Measurements from ENCODE around the gene BYSL. TPM values are rescaled to one million over a fixed set of nuclear protein-coding genes. Genes with fewer than 3 reads are reported as not detected.

Gene BYSL
- total and polyA plus RNA-seq, 2 donors (not counting 3 experiments of a cell fraction or from before 2014, with no cell fraction given) = 33.1 to 41.8 TPM

DNA sequence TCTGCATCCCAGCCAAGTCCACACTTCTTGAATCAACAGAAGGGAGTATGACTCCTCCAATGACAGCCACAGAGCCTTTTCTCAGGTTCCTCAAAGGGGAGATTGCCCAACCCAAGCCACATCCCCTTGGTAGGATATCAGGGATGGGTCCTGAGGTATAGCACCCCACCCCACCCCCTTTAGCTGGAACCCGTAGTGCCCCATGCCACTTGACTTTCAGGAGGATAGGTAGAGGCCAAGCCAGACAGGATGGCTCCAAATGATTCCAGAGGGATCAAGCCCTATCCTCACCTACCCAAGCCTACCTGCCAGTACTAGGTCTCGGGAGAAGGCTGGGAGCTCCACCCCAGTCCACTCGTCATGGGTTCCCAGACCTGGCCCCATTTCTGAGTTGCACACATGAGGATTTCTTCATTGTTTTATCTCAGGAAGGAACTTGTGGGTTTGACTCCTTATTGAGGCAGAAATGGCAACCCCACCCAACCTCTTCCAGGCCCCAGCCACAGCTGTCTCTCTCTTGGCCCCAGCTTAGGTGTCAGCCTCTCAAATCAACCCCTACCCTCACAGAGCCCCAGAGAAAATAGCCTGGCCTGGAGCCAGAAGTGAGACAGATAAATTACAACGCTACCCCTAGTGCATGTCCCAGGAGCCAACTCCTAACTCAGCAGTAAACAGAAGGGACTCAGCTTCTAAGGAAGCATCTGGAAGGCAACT, 16.7 kb downstream of the BYSL start:
- Histone ChIP-seq H4K20me1 (replicated peaks; ENCODE audit: control insufficient read depth, extremely low read depth, insufficient read depth, low read length) (no peaks in the 10 kb centered on the region), H3K27ac (ENCODE audit: insufficient read depth, low read depth, low read length) (no peak overlapping the region), H3K36me3 (ENCODE audit: control insufficient read depth in 2 of 2, extremely low read depth in 1 of 2, insufficient read depth in 2 of 2, low read length in 2 of 2) (peaks cover 17 to 32% of the 10 kb centered on the region in 2 experiments), H3K79me2 (ENCODE audit: control insufficient read depth, insufficient read depth, low read length) (peaks cover 47% of the 10 kb centered on the region), H3K9me3 (replicated peaks; ENCODE audit: control insufficient read depth, insufficient read depth, low read length) (no peaks in the 10 kb centered on the region), H3K4me2 (ENCODE audit: insufficient read depth, low read length) (no peak overlapping the region), H3K9ac (replicated peaks; ENCODE audit: extremely low read depth, insufficient read depth, low read length) (no peak overlapping the region), H3K27me3 (ENCODE audit: control insufficient read depth in 2 of 2, insufficient read depth in 2 of 2, low read length in 2 of 2) (no peaks in the 10 kb centered on the region), H3K4me3 (replicated peaks in 1 of 3; ENCODE audit: insufficient read depth in 1 of 3, low read depth in 1 of 3, low read length in 3 of 3) (no peak overlapping the region), H2AFZ (ENCODE audit: low read depth, low read length) (no peak overlapping the region), H3K4me1 (ENCODE audit: control insufficient read depth, extremely low read depth, insufficient read depth, low read length) (peaks cover 34% of the 10 kb centered on the region), H3K9me1 (replicated peaks; ENCODE audit: control insufficient read depth, extremely low read depth, insufficient read depth, low read length) (no peaks in the 10 kb centered on the region)
- TF ChIP-seq FOS (IDR thresholded peaks at IDR 0.05; ENCODE audit: borderline replicate concordance, insufficient read depth, low read length) (no peak), EZH2 (IDR thresholded peaks at IDR 0.05; ENCODE audit: borderline replicate concordance, low read depth, low read length, severe bottlenecking) (no peak), JUN (IDR thresholded peaks at IDR 0.05; ENCODE audit: borderline replicate concordance, insufficient read depth, insufficient read length, low read depth) (no peak), GATA2 (IDR thresholded peaks at IDR 0.05; ENCODE audit: insufficient read depth, insufficient read length, low read depth, low read length) (no peak), POLR2A (IDR thresholded peaks at IDR 0.05; ENCODE audit: low read depth, low read length) (peak; percentile 12), POLR2AphosphoS5 (IDR thresholded peaks at IDR 0.05; ENCODE audit: insufficient read depth, low read depth, low read length) (no peak), MYC (IDR thresholded peaks at IDR 0.05; ENCODE audit: low read depth, low read length) (no peak)
- TF ChIP-seq, protein P1, sequence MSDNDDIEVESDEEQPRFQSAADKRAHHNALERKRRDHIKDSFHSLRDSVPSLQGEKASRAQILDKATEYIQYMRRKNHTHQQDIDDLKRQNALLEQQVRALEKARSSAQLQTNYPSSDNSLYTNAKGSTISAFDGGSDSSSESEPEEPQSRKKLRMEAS (IDR thresholded peaks at IDR 0.05; ENCODE audit: insufficient read depth, insufficient read length) = no peak
- TF ChIP-seq, protein P2, sequence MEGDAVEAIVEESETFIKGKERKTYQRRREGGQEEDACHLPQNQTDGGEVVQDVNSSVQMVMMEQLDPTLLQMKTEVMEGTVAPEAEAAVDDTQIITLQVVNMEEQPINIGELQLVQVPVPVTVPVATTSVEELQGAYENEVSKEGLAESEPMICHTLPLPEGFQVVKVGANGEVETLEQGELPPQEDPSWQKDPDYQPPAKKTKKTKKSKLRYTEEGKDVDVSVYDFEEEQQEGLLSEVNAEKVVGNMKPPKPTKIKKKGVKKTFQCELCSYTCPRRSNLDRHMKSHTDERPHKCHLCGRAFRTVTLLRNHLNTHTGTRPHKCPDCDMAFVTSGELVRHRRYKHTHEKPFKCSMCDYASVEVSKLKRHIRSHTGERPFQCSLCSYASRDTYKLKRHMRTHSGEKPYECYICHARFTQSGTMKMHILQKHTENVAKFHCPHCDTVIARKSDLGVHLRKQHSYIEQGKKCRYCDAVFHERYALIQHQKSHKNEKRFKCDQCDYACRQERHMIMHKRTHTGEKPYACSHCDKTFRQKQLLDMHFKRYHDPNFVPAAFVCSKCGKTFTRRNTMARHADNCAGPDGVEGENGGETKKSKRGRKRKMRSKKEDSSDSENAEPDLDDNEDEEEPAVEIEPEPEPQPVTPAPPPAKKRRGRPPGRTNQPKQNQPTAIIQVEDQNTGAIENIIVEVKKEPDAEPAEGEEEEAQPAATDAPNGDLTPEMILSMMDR (IDR thresholded peaks at IDR 0.05; ENCODE audit: extremely low read depth in 1 of 2, insufficient read depth in 1 of 2, low read depth in 1 of 2, low read length in 2 of 2) = no peak
- FAIRE-seq (peak; percentile 67), DNase-seq (ENCODE audit: low read depth, low spot score) (peak; percentile 30)
- ChIA-PET POLR2A (interaction anchor here (0.6 to 1.2 kb wide), 2 partner anchors 17 to 27 kb away, joined by 3 to 8 read pairs; partner anchors contain the start of genes BYSL and MED20), CTCF (interaction anchor here (0.6 to 8.5 kb wide), 11 partner anchors 8 to 151 kb away, joined by 3 to 149 read pairs (median 9); partner anchors contain the start of genes BYSL, MED20 and TOMM6)
- BruUV-seq (replicated peaks) = no TSS peak
- dilution Hi-C loops (cut with MboI; ENCODE audit: extremely low pct_ligation_motif_present, low sequenced_read_pairs) = no loop called here
- intact Hi-C loops (cut with micrococcal nuclease) = no loop called here

Data from endothelial cell of umbilical vein (primary cell).